Prostate gland (tissue), 2 donors: ENCODE data around the gene BMPER.
A peak's percentile ranks its signal among the peaks of the same experiment; 100 is the strongest.

ENCODE experiments used
- CTCF ChIP-seq, 4 experiments: fragments of 200-600 bp in 2 of 4; fragments of 450-650 bp in 2 of 4; sonication (generic) in 2 of 4; IDR thresholded peaks; 1 replicate in 3 of 4; 2 replicates in 1 of 4; pipeline ENCODE4 v1.5.1; 2016 to 2019; ENCODE audit warnings: antibody characterized with exemption in 4 of 4, mild to moderate bottlenecking in 2 of 4, moderate library complexity in 2 of 4
- POLR2AphosphoS5 ChIP-seq: sonication (generic); formaldehyde crosslinking; IDR thresholded peaks from one replicate; pipeline ENCODE4 v1.6.1; 2017; ENCODE audit warnings: antibody characterized with exemption

- no peak for TF ChIP-seq POLR2AphosphoS5
- TF ChIP-seq CTCF (IDR thresholded peaks at IDR 0.05) = peak in 2 of 4 experiments; percentile 33 to 47
These were observed 182.9 kb downstream of the BMPER start for GRCh38 chr7:34087892-34088891.
